Chondrocyte (in vitro differentiated cells): ENCODE results near the gene ZNF175. TPM values are rescaled to one million over a fixed set of nuclear protein-coding genes. Genes with fewer than 3 reads are reported as not detected.

Experiments
- DNase-seq: peaks from one replicate; pipeline ENCODE4 v3.0.0; 2021; ENCODE audit warnings: mixed read lengths, low spot score
- H3K27ac Mint-ChIP-seq: one replicate; pipeline ENCODE4 v1.8.0; 2021; ENCODE audit warnings: mild to moderate bottlenecking, moderate library complexity, mixed read lengths; ENCODE audit not compliant: unreplicated experiment
- H3K27me3 Mint-ChIP-seq: 2 replicates; pipeline ENCODE4 v1.8.0; 2021; ENCODE audit warnings: low read depth, mixed read lengths
- H3K36me3 Mint-ChIP-seq: 2 replicates; pipeline ENCODE4 v1.8.0; 2021; ENCODE audit warnings: low read depth, mixed read lengths
- H3K4me1 Mint-ChIP-seq: 2 replicates; pipeline ENCODE4 v1.8.0; 2021; ENCODE audit warnings: low read depth, mild to moderate bottlenecking, mixed read lengths
- H3K4me3 Mint-ChIP-seq: one replicate; pipeline ENCODE4 v1.8.0; 2021; ENCODE audit warnings: mild to moderate bottlenecking, moderate library complexity, mixed read lengths; ENCODE audit not compliant: unreplicated experiment
- H3K9me3 Mint-ChIP-seq: 2 replicates; pipeline ENCODE4 v1.8.0; 2021; ENCODE audit warnings: low read depth, mixed read lengths
- total RNA-seq: library from RNA; stranded (reverse); gene quantifications from 3 replicates; pipeline ENCODE4 v1.2.1, GENCODE V29; 2021
- TF ChIP-seq, protein P1 (sequence below): fragments of 200-600 bp; sonication (generic); IDR thresholded peaks from 2 replicates; pipeline ENCODE4 v1.5.0; 2021; ENCODE audit warnings: antibody characterized with exemption, mild to moderate bottlenecking, moderate library complexity

The ZNF175 gene
- total RNA-seq, 1 donor from 2014 or later = 8.9 TPM

DNA sequence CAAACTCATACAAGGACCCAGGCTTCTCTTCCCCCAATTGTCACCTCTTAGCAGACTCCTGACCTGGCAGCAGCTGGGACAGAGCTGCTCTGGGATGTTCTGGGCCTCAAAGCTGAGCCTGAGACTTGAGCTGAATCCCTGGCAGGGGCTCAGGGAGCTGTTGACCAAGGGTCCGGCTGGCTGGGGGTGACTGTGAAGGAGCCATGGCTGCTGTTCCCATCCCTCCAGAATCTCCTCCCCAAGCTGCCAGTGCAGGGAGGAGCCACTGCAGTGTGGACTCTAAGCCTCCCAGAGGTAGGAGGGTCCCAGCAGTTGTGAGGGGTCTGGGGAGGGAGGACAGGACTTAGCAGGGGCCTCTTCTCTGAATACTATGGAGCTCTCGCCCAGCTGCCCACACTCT is 41.8 kb upstream of the ZNF175 start:
- Mint-ChIP-seq H3K4me1 (no peaks in the 10 kb centered on the region), H3K9me3 (peaks cover 3% of the 10 kb centered on the region), H3K4me3 (no peak overlapping the region), H3K27me3 (no peaks in the 10 kb centered on the region), H3K36me3 (no peaks in the 10 kb centered on the region), H3K27ac (no peak overlapping the region)
- peak; percentile 57 for DNase-seq
- TF ChIP-seq, protein P1, sequence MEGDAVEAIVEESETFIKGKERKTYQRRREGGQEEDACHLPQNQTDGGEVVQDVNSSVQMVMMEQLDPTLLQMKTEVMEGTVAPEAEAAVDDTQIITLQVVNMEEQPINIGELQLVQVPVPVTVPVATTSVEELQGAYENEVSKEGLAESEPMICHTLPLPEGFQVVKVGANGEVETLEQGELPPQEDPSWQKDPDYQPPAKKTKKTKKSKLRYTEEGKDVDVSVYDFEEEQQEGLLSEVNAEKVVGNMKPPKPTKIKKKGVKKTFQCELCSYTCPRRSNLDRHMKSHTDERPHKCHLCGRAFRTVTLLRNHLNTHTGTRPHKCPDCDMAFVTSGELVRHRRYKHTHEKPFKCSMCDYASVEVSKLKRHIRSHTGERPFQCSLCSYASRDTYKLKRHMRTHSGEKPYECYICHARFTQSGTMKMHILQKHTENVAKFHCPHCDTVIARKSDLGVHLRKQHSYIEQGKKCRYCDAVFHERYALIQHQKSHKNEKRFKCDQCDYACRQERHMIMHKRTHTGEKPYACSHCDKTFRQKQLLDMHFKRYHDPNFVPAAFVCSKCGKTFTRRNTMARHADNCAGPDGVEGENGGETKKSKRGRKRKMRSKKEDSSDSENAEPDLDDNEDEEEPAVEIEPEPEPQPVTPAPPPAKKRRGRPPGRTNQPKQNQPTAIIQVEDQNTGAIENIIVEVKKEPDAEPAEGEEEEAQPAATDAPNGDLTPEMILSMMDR = no peak

DNA sequence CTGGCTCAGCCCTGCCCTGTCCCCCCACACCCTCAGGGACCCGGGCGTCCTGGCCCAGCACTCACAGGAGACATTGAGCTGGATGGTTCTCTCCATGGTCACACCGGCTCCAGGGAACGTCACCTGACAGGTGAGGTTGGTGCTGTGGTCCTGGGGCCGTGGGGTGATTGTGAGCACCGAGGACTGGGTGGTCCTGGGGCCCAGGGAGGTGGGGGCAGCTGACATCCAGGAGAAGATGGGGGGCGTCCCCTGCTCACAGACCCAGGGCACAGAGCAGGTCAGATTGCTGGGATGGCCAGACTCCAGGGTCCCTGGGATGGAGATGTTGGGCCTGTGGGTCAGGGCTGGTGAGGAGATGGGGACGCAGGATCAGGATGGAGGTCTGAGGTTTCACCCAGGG is 40.5 kb upstream of the ZNF175 start:
- no peak overlapping the region for H3K27ac Mint-ChIP-seq
- no peaks in the 10 kb centered on the region for H3K27me3 Mint-ChIP-seq
- no peaks in the 10 kb centered on the region for H3K4me1 Mint-ChIP-seq
- H3K9me3 Mint-ChIP-seq = no peaks in the 10 kb centered on the region
- no peak overlapping the region for H3K4me3 Mint-ChIP-seq
- DNase-seq = peak; percentile 60
- H3K36me3 Mint-ChIP-seq = no peaks in the 10 kb centered on the region
- TF ChIP-seq, protein P1 = no peak

DNA sequence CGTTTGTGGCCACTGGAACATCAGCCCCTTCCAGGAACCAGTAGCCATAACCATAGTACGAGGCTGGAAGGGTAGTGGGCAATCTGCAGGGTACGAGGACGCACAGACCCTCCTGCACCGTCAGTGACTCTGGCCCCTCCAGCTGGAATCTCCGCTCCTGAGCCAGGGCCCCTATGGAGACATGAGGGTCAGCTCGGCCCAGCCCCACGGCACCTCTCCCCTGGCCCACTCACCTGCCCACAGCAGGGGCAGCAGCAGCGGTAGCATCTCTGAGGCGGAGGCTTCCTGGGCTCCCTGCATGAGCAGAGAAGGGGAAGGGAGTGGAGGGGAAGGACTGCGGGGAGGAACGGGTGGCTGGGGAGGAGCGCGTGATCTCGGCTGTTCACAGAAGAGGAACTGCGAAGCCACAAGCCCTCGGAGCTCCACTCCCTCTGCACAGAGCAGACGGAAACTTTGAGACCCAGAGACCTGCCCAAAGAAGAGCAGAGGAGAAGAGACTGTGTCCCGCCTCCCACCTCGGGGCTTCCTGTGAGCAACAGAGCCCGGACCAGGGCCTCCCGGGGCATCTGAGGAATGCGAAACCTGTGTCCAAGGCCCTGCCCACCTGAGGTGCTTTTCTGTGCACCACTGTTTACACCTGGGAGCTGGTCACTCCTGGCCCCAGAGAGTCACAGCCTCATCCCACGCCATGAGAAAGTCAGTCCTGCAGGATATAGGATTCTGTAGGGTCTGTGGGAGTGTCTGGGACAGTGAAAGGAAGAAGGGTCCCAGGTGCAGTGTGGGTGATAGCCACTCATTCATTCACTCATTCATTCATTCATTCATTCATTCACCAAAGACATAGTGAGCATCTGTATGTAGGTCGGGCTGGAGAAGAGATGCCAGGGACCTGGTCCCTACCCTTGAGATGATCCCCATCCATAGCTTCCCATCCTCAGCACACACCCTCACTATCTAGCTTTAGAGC is 39.5 kb upstream of the ZNF175 start, which contains the start of gene SIGLEC6:
SIGLEC6 (minus strand) TSS at position 322 of the 967 bp plus-strand sequence; CDS start at position 300, 22 bp downstream.
- H3K27ac Mint-ChIP-seq = no peak within 1 kb of the TSS
- peak; percentile 76 for DNase-seq
- H3K4me1 Mint-ChIP-seq = no peaks in the 10 kb centered on the region
- no peaks in the 10 kb centered on the region for H3K27me3 Mint-ChIP-seq
- no peaks in the 10 kb centered on the region for H3K36me3 Mint-ChIP-seq
- H3K9me3 Mint-ChIP-seq = no peaks in the 10 kb centered on the region
- H3K4me3 Mint-ChIP-seq = no peak within 1 kb of the TSS
- TF ChIP-seq, protein P1 = no peak

DNA sequence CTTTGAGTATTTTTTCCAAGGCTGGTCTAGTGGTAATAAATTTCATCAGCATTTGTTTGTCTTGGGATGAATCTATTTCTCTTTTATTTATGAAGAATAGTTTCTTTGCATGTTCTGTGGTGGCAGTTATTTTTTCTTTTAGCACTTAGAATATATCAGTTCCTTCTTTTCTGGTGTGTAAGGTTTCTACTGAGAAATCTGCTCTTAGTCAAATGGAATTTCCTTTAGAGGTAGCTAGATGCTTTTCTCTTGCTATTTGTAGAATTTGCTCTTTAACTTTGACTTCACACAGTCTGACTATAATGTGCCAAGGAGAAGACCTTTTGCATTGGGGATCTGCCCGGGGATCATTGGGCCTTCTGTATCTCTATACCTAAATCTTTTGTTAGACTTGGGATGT is 35.5 kb upstream of the ZNF175 start:
- Mint-ChIP-seq H3K9me3 (no peaks in the 10 kb centered on the region), H3K36me3 (no peaks in the 10 kb centered on the region), H3K27me3 (no peaks in the 10 kb centered on the region), H3K4me1 (no peaks in the 10 kb centered on the region), H3K4me3 (no peak overlapping the region), H3K27ac (no peak overlapping the region)
- no peak for DNase-seq
- TF ChIP-seq, protein P1 = no peak

DNA sequence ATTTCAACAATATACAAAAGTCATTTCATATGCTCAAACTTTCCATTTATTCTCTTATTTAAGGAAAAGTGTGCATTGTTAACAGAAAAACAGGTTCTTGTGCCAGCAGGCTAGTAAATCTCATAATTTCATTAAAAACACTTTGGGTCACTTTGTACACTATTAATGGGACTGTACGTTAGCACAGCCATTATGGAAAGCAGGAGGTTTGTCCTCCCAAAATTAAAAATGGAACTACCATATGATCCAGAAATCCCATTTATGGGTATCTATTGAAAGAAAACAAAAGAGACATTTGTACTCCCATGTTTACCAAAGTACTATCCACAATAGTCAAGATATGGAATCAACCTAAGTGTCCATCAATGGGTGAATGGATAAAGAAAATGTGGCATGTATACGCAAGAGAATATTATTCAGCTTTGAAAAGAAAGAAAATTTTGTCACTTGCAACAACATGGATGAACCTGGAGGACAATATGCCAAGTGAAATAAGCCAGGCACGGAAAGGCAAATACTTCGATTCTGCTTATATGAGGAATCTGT is 31.2 kb upstream of the ZNF175 start:
- Mint-ChIP-seq H3K36me3 (no peaks in the 10 kb centered on the region), H3K9me3 (no peaks in the 10 kb centered on the region), H3K27me3 (peaks cover 7% of the 10 kb centered on the region), H3K4me3 (no peak overlapping the region), H3K27ac (no peak overlapping the region), H3K4me1 (no peaks in the 10 kb centered on the region)
- TF ChIP-seq, protein P1 = no peak
- no peak for DNase-seq
